Measurements from ENCODE around the gene SPTLC2. TPM values are rescaled to one million over a fixed set of nuclear protein-coding genes. Genes with fewer than 3 reads are reported as not detected.

Gene SPTLC2
- total and polyA plus RNA-seq, 8 donors = 32.9 to 44.0 (median 38.3) TPM

GRCh38 chr14:77647853-77648252 lies 31.4 kb upstream of the SPTLC2 start:
- no peaks in the 10 kb centered on the region for H3K27me3 ChIP-seq
- no peak for ATAC-seq
- H3K4me1 ChIP-seq = peaks cover 0 to 7% of the 10 kb centered on the region in 2 donors
- no peak overlapping the region for H3K27ac ChIP-seq
- intact Hi-C loops (cut with DNase I) = no loop called here
- H3K4me3 ChIP-seq = no peak overlapping the region
- no peaks in the 10 kb centered on the region for H3K36me3 ChIP-seq
- no peak for DNase-seq
- no peaks in the 10 kb centered on the region for H3K9me3 ChIP-seq
- no peak for TF ChIP-seq CTCF (IDR thresholded peaks at IDR 0.05)

GRCh38 chr14:77646907-77647306 lies 30.5 kb upstream of the SPTLC2 start:
- intact Hi-C loops (cut with DNase I) = no loop called here
- H3K36me3 ChIP-seq = no peaks in the 10 kb centered on the region
- ATAC-seq = no peak
- H3K27ac ChIP-seq = no peak overlapping the region
- H3K4me3 ChIP-seq = no peak overlapping the region
- H3K9me3 ChIP-seq = no peaks in the 10 kb centered on the region
- peaks cover 0 to 12% of the 10 kb centered on the region in 2 donors for H3K4me1 ChIP-seq
- no peak for TF ChIP-seq CTCF (IDR thresholded peaks at IDR 0.05)
- no peak for DNase-seq
- no peaks in the 10 kb centered on the region for H3K27me3 ChIP-seq

- H3K27me3 ChIP-seq = no peaks in the 10 kb centered on the region
- no peaks in the 10 kb centered on the region for H3K9me3 ChIP-seq
- H3K36me3 ChIP-seq = no peaks in the 10 kb centered on the region
- DNase-seq (no peak), ATAC-seq (no peak)
- H3K27ac ChIP-seq = no peak overlapping the region
- TF ChIP-seq CTCF (IDR thresholded peaks at IDR 0.05) = no peak
- H3K4me3 ChIP-seq = no peak overlapping the region
- intact Hi-C loops (cut with DNase I) = no loop called here
- H3K4me1 ChIP-seq = peaks cover 0 to 20% of the 10 kb centered on the region in 2 donors
Observed at GRCh38 chr14:77645520-77646230, 29.2 kb upstream of the SPTLC2 start.

- Histone ChIP-seq H3K9me3 (peaks cover 0 to 3% of the 10 kb centered on the region in 2 donors), H3K4me1 (peaks cover 0 to 20% of the 10 kb centered on the region in 2 donors), H3K27me3 (no peaks in the 10 kb centered on the region), H3K36me3 (no peaks in the 10 kb centered on the region), H3K27ac (peak overlapping the region; percentile 80 to 95), H3K4me3 (peak overlapping the region; percentile 38 to 52)
- no peak for ATAC-seq
- intact Hi-C loops (cut with DNase I) = no loop called here
- DNase-seq = no peak
- TF ChIP-seq CTCF (IDR thresholded peaks at IDR 0.05) = no peak
Observed at GRCh38 chr14:77642407-77642806, 26.0 kb upstream of the SPTLC2 start.

- intact Hi-C loops (cut with DNase I) = no loop called here
Observed at GRCh38 chr14:77641534-77642341, 25.3 kb upstream of the SPTLC2 start.

More at GRCh38 chr14:77641534-77642341, 25.3 kb upstream of the SPTLC2 start:
- Histone ChIP-seq H3K27me3 (no peaks in the 10 kb centered on the region), H3K27ac (peak overlapping the region; percentile 80 to 95), H3K36me3 (no peaks in the 10 kb centered on the region), H3K9me3 (peaks cover 0 to 3% of the 10 kb centered on the region in 2 donors), H3K4me1 (peaks cover 0 to 20% of the 10 kb centered on the region in 2 donors), H3K4me3 (peak overlapping the region; percentile 38 to 52)
- no peak for TF ChIP-seq CTCF (IDR thresholded peaks at IDR 0.05)
- peak; percentile 91 for ATAC-seq
- peak; percentile 49 to 94 (median 78) for DNase-seq
